Measurements from ENCODE around the gene RNASE7. TPM values are rescaled to one million over a fixed set of nuclear protein-coding genes. Genes with fewer than 3 reads are reported as not detected.

RNASE7 gene
- total RNA-seq, 1 experiment from 2014 or later: not detected

GRCh38 chr14:21071225-21072030 is 29.3 kb downstream of the RNASE7 start:
- Histone ChIP-seq H3K4me2 (ENCODE audit: low read length) (peak overlapping the region; percentile 93), H3K4me3 (ENCODE audit: low read length) (peak overlapping the region; percentile 72), H3K27ac (ENCODE audit: low read length) (no peak overlapping the region), H3K36me3 (ENCODE audit: low read depth, low read length) (no peaks in the 10 kb centered on the region), H3K27me3 (ENCODE audit: low read length) (peaks cover 44% of the 10 kb centered on the region), H3K9me3 (ENCODE audit: low read length) (no peaks in the 10 kb centered on the region), H3F3A (ENCODE audit: low read length, unreplicated experiment) (no peaks in the 10 kb centered on the region), H3K4me1 (ENCODE audit: insufficient read depth, low read length) (peaks cover 6% of the 10 kb centered on the region; the same call in 1 of the 2 replicates), H4K20me1 (ENCODE audit: low read length) (no peaks in the 10 kb centered on the region), H3K9ac (ENCODE audit: low read length) (no peak overlapping the region), H3K9me2 (replicated peaks; ENCODE audit: low read length) (no peaks in the 10 kb centered on the region), H2AFZ (ENCODE audit: low read length) (peak overlapping the region; percentile 41; the same call in 1 of the 2 replicates), H3K79me2 (ENCODE audit: low read length) (no peaks in the 10 kb centered on the region)
- ChIA-PET CTCF (interaction anchor here (0.7 kb wide), 1 partner anchor 21 kb away, joined by 3 read pairs; no protein-coding TSS in a partner anchor), POLR2A (ENCODE audit: unreplicated experiment) (interaction anchor here (0.6 kb wide), 1 partner anchor 15 kb away, joined by 11 read pairs; no protein-coding TSS in a partner anchor)
- peak; percentile 5 for ATAC-seq
- intact Hi-C loops (cut with micrococcal nuclease): no loop called here
- no peak for TF ChIP-seq EZH2phosphoT487 (IDR thresholded peaks at IDR 0.05; ENCODE audit: borderline replicate concordance, low read length)
- no peak for TF ChIP-seq EZH2 (IDR thresholded peaks at IDR 0.05; ENCODE audit: low read length, unreplicated experiment)
- no peak for TF ChIP-seq CTCF (conservative IDR thresholded peaks at IDR 0.05; ENCODE audit: low read depth, low read length)
- peak; percentile 11 for DNase-seq
- no TSS peak for BruUV-seq (replicated peaks)

GRCh38 chr14:21072031-21072473 is 29.9 kb downstream of the RNASE7 start:
- no peak overlapping the region for H3K27ac ChIP-seq (ENCODE audit: low read length)
- no peak overlapping the region for H2AFZ ChIP-seq (ENCODE audit: low read length)
- POLR2A ChIA-PET (ENCODE audit: unreplicated experiment): interaction anchor here (0.6 kb wide), 1 partner anchor 14 kb away, joined by 11 read pairs; no protein-coding TSS in a partner anchor

More at GRCh38 chr14:21072031-21072473, 29.9 kb downstream of the RNASE7 start:
- DNase-seq (no peak), ATAC-seq (no peak)
- TF ChIP-seq EZH2phosphoT487 (IDR thresholded peaks at IDR 0.05; ENCODE audit: borderline replicate concordance, low read length) (no peak), EZH2 (IDR thresholded peaks at IDR 0.05; ENCODE audit: low read length, unreplicated experiment) (no peak), CTCF (conservative IDR thresholded peaks at IDR 0.05; ENCODE audit: low read depth, low read length) (no peak)
- H4K20me1 ChIP-seq (ENCODE audit: low read length): no peaks in the 10 kb centered on the region
- CTCF ChIA-PET: interaction anchor here (0.7 kb wide), 1 partner anchor 20 kb away, joined by 3 read pairs; no protein-coding TSS in a partner anchor
- H3K9me3 ChIP-seq (ENCODE audit: low read length): no peaks in the 10 kb centered on the region
- no TSS peak for BruUV-seq (replicated peaks)
- no peaks in the 10 kb centered on the region for H3K79me2 ChIP-seq (ENCODE audit: low read length)
- H3K4me2 ChIP-seq (ENCODE audit: low read length): peak overlapping the region; percentile 93; the same call in 1 of the 2 replicates
- intact Hi-C loops (cut with micrococcal nuclease): no loop called here
- H3K4me1 ChIP-seq (ENCODE audit: insufficient read depth, low read length): peaks cover 6% of the 10 kb centered on the region; the same call in 1 of the 2 replicates
- H3K9me2 ChIP-seq (replicated peaks; ENCODE audit: low read length): no peaks in the 10 kb centered on the region
- H3F3A ChIP-seq (ENCODE audit: low read length, unreplicated experiment): no peaks in the 10 kb centered on the region
- H3K27me3 ChIP-seq (ENCODE audit: low read length): peaks cover 43% of the 10 kb centered on the region
- no peaks in the 10 kb centered on the region for H3K36me3 ChIP-seq (ENCODE audit: low read depth, low read length)
- H3K9ac ChIP-seq (ENCODE audit: low read length): no peak overlapping the region
- 0 out of 2 replicates have a peak overlapping the region, but pooled peaks have one; percentile 72 for H3K4me3 ChIP-seq (ENCODE audit: low read length)
